H1 (cell line): Measurements from ENCODE around the gene PUS3. TPM values are rescaled to one million over a fixed set of nuclear protein-coding genes. Genes with fewer than 3 reads are reported as not detected.

Experiments used
- CHD2 ChIP-seq: IDR thresholded peaks from 2 replicates; pipeline ENCODE4 v1.6.1; 2012; ENCODE audit warnings: low read length, improper control_type of control experiment
- HDAC6 ChIP-seq: IDR thresholded peaks from one replicate; pipeline ENCODE4 v1.7.1; 2012; ENCODE audit warnings: low read depth, mild to moderate bottlenecking, inconsistent platforms, low read length, moderate library complexity
- POU5F1 ChIP-seq: IDR thresholded peaks from 2 replicates; pipeline ENCODE4 v1.6.1; 2011; ENCODE audit warnings: low read depth, mild to moderate bottlenecking, low read length, moderate library complexity
- RXRA ChIP-seq: IDR thresholded peaks from 2 replicates; pipeline ENCODE4 v1.6.1; 2011; ENCODE audit warnings: low read depth, mild to moderate bottlenecking, low read length, moderate library complexity; ENCODE audit not compliant: insufficient read depth
- SIX5 ChIP-seq: IDR thresholded peaks from 2 replicates; pipeline ENCODE4 v1.6.1; 2011; ENCODE audit warnings: mild to moderate bottlenecking, low read depth, low read length
- SRF ChIP-seq: IDR thresholded peaks from 2 replicates; pipeline ENCODE4 v1.6.1; 2011; ENCODE audit warnings: mild to moderate bottlenecking, low read depth, low read length, moderate library complexity
- polyA plus RNA-seq, 7 experiments: library from polyadenylated mRNA; depleted of rRNA in 3 of 7; stranded (reverse) in 5 of 7; unstranded in 2 of 7; fragments of >200 nt in 5 of 7; fragments of 200-250 nt in 2 of 7; gene quantifications; 1 replicate in 5 of 7; 2 replicates in 1 of 7; 4 replicates in 1 of 7; pipeline versions ENCODE4 v1.2.1 to v1.2.3, GENCODE V29; 2011 to 2013; ENCODE audit warnings: missing spikeins in 2 of 7, mixed read lengths in 2 of 7
- total RNA-seq: library from RNA; stranded (reverse); fragmentation: NEBNext Ultra II Directional; extraction: Animal tissue kit (Norgen Biotek cat#: 25700); gene quantifications from 2 replicates; pipeline ENCODE4 v1.2.1, GENCODE V29; 2021

The PUS3 gene
- total and polyA plus RNA-seq, 2 of the 8 experiments (the other 6 are each of a cell fraction or from before 2014, with no cell fraction given), result 8.7 to 22.6 TPM

DNA sequence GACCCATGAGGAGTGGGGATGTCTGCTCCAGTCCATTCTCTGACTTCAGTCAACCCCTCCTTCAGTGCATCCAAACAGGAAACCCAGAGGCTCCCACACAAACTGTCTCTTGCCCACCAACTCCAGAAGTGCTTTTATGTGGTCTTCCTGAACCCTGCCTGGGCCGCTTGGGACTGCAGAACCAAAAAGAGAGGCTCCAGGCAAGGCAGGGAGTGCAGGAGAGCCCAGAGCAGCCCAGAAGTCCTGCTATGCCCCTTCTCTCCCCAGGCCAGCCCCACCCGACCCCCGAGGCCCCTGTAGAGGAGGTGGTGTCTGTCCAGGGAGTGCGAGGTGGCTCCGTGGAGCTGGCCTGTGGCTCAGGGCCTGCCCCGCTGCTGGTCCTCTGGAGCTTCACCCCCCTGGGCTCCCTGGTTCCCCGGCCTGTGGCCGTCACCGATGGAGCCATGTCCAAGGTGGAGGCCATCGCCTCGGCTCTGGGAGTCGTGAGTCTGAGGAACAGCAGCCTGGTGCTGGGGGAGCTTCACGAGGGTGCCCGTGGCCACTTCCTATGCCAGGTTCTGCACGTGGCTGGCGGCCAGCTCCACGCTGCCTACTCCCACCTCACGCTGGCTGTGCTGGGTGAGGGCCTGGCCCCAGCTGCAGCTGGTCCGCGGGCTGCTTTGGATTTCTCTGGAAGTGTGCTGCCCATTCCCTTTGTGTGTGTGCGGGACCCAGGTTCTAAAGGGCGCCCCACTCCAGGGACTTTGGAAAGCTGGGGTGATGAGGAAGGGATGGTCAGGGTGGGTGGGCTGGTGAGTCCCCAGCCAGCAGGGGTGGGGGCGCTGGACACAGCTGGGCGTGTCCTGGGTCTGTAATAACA is 44.6 kb upstream of the PUS3 start (continued):
- TF ChIP-seq SIX5 (no peak), POU5F1 (no peak), HDAC6 (no peak), RXRA (no peak), SRF (no peak), CHD2 (no peak)
